ENCODE results near the gene ZNF668. TPM values are rescaled to one million over a fixed set of nuclear protein-coding genes. Genes with fewer than 3 reads are reported as not detected.

The ZNF668 gene
- total RNA-seq, 1 experiment from 2014 or later = 16.8 TPM

DNA sequence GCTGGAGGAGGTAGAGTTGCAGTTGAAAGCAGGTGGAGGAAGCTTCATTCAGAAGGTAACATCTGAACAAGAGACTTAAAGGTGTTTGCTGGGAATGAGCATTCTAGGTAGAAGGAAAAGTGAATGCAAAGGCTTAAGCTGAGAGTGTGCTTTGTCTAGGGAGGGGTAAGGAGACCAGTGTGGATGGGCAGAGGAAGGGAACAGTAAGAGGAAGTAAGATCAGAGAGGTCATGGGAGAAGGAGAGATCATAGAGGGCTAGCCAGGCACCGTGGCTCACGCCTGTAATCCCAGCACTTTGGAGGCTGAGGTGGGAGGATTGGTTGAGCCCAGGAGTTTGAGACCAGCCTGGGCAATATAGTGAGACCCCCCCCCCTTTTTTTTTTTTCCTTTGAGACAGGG is 37.3 kb downstream of the ZNF668 start:
- Histone ChIP-seq H3K36me3 (ENCODE audit: control insufficient read depth in 1 of 2, insufficient read depth in 2 of 2, low read length in 2 of 2) (peaks cover 0 to 3% of the 10 kb centered on the region in 2 experiments; a peak in 2 of 4 replicates), H3K79me2 (ENCODE audit: insufficient read depth, low read length) (peaks cover 10% of the 10 kb centered on the region; the same call in 1 of the 2 replicates), H3K4me1 (ENCODE audit: control insufficient read depth in 1 of 2, insufficient read depth in 2 of 2, low read length in 2 of 2) (peaks cover 5 to 15% of the 10 kb centered on the region in 2 experiments), H3K9ac (ENCODE audit: low read length) (no peak overlapping the region), H3K9me3 (ENCODE audit: control insufficient read depth in 1 of 2, insufficient read depth in 1 of 2, low read depth in 1 of 2, low read length in 2 of 2) (no peaks in the 10 kb centered on the region), H3K9me2 (ENCODE audit: insufficient read depth) (no peaks in the 10 kb centered on the region), H2AFZ (ENCODE audit: low read depth, low read length, poor library complexity, severe bottlenecking) (no peak overlapping the region), H3K4me2 (ENCODE audit: low read length) (no peak overlapping the region), H3K27me3 (ENCODE audit: insufficient read depth, low read length) (no peaks in the 10 kb centered on the region), H3K4me3 (replicated peaks in 1 of 2; ENCODE audit: low read depth in 1 of 2, low read length in 2 of 2) (no peak overlapping the region), H4K20me1 (ENCODE audit: insufficient read depth) (no peaks in the 10 kb centered on the region), H3K27ac (ENCODE audit: low read depth, low read length) (no peak overlapping the region)
- ChIA-PET POLR2A (no interaction called here), CTCF (no interaction called here), RAD21 (ENCODE audit: low non-redundant PET in 1 of 2, low total read pairs in 2 of 2, uncharacterized antibody in 2 of 2, unreplicated experiment in 2 of 2) (no interaction called here)
- intact Hi-C loops (cut with micrococcal nuclease) = no loop called here
- BruUV-seq (replicated peaks) = no TSS peak
- DNase-seq (ENCODE audit: low read depth, low spot score) (no peak), ATAC-seq (no peak)
- TF ChIP-seq, protein P1, sequence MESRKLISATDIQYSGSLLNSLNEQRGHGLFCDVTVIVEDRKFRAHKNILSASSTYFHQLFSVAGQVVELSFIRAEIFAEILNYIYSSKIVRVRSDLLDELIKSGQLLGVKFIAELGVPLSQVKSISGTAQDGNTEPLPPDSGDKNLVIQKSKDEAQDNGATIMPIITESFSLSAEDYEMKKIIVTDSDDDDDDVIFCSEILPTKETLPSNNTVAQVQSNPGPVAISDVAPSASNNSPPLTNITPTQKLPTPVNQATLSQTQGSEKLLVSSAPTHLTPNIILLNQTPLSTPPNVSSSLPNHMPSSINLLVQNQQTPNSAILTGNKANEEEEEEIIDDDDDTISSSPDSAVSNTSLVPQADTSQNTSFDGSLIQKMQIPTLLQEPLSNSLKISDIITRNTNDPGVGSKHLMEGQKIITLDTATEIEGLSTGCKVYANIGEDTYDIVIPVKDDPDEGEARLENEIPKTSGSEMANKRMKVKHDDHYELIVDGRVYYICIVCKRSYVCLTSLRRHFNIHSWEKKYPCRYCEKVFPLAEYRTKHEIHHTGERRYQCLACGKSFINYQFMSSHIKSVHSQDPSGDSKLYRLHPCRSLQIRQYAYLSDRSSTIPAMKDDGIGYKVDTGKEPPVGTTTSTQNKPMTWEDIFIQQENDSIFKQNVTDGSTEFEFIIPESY (IDR thresholded peaks at IDR 0.05; ENCODE audit: extremely low read depth, insufficient replicate concordance, low read length) = no peak
- TF ChIP-seq, protein P2, sequence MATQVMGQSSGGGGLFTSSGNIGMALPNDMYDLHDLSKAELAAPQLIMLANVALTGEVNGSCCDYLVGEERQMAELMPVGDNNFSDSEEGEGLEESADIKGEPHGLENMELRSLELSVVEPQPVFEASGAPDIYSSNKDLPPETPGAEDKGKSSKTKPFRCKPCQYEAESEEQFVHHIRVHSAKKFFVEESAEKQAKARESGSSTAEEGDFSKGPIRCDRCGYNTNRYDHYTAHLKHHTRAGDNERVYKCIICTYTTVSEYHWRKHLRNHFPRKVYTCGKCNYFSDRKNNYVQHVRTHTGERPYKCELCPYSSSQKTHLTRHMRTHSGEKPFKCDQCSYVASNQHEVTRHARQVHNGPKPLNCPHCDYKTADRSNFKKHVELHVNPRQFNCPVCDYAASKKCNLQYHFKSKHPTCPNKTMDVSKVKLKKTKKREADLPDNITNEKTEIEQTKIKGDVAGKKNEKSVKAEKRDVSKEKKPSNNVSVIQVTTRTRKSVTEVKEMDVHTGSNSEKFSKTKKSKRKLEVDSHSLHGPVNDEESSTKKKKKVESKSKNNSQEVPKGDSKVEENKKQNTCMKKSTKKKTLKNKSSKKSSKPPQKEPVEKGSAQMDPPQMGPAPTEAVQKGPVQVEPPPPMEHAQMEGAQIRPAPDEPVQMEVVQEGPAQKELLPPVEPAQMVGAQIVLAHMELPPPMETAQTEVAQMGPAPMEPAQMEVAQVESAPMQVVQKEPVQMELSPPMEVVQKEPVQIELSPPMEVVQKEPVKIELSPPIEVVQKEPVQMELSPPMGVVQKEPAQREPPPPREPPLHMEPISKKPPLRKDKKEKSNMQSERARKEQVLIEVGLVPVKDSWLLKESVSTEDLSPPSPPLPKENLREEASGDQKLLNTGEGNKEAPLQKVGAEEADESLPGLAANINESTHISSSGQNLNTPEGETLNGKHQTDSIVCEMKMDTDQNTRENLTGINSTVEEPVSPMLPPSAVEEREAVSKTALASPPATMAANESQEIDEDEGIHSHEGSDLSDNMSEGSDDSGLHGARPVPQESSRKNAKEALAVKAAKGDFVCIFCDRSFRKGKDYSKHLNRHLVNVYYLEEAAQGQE (IDR thresholded peaks at IDR 0.05; ENCODE audit: low read depth) = no peak
- TF ChIP-seq POLR2A (IDR thresholded peaks at IDR 0.05; ENCODE audit: borderline replicate concordance, extremely low read depth, insufficient read depth, insufficient read length) (no peak), FOSL1 (IDR thresholded peaks at IDR 0.05; ENCODE audit: low read depth) (no peak), ZFX (IDR thresholded peaks at IDR 0.05) (no peak), ZNF274 (IDR thresholded peaks at IDR 0.05; ENCODE audit: low read depth, low read length) (no peak)
